ENCODE results near the gene ZNF786.

DNA sequence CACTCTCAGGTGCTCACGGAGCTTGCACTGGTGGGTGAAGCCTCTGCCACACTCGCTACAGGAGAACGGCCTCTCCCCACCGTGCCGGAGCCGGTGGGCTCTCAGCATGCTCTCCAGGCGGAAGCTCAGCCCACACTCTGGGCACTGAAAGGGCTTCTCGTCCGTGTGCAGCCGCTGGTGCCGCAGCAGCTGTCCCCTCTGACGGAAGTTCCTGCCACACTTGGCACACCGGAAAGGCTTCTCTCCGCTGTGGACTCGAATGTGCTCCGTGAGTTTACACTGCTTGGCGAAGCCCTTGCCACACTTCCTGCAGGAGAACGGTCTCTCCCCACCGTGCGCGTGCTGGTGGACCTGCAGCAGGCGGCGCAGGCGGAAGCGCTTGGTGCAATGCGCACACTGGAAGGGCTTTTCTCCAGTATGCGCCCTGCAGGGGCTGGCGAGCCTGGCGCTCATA lies 19.3 kb downstream of the ZNF786 start:
- TF ChIP-seq EZH2 (IDR thresholded peaks at IDR 0.05; ENCODE audit: low read length, missing control alignments) (no peak), CTCF (conservative IDR thresholded peaks at IDR 0.05 in 1 of 2, IDR thresholded peaks at IDR 0.05 in 1 of 2; ENCODE audit: low read depth in 1 of 2, low read length in 2 of 2) (no peak)
